OCI-M2 (cell line): ENCODE data around the gene BFSP1.

Experiments used
- DNase-seq: peaks from one replicate; lab custom pipeline; 2025; ENCODE audit not compliant: unreplicated experiment; lab: John Stamatoyannopoulos, UW

BFSP1 gene

DNA sequence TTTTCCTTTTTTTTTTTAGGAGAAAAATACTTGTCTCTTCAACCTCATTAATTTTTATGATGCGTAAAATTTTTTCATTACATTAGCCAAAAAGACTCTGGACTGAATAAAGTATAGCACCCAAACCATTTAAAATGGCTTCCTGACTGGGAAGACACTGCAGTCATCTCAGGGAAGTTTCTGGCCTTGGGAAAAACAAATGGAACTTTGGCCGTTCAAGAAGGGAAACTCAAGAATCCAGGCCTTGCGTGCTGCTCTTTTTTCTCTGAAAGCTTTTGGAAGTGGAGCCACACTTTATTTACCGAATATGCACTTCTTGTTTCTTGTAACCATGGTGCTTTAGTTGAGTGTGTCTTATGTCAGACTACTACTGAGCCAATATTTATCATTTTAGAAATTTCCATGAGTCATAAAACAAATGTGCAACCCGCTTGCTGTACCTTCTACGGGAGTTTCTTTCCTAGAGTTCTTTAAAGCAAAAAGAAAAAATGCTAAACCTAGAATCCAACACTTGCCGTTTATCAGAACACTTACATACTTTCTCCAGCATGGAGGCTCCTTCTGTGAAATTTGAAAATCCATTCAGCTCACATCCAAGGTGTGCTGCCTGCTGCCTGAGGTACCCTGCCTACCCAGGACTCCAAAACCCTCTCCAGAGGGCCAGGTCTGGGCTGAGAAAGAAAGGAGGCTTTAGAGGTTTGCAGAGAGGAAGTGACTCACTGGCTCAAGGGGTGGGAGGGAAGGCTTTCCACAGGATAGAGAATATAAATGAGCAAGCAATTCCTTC is 27.2 kb upstream of the BFSP1 start:
- DNase-seq, result no peak

DNA sequence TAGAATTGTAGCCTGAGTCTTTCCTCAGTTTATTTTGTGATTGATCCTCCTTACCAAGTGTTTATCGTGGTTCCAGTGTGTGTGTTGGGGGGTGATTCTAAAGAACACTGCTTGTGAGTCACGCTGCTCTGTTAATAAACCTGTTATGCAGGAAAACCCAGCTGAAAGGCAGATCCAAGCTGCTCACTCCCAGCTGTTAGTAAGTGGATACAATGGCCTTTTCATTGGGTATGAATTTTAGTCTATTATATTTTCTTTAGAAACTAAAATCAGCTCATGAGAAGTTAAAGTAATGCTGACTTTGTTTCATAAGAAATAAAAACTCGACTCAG is 26.5 kb upstream of the BFSP1 start:
- no peak for DNase-seq

DNA sequence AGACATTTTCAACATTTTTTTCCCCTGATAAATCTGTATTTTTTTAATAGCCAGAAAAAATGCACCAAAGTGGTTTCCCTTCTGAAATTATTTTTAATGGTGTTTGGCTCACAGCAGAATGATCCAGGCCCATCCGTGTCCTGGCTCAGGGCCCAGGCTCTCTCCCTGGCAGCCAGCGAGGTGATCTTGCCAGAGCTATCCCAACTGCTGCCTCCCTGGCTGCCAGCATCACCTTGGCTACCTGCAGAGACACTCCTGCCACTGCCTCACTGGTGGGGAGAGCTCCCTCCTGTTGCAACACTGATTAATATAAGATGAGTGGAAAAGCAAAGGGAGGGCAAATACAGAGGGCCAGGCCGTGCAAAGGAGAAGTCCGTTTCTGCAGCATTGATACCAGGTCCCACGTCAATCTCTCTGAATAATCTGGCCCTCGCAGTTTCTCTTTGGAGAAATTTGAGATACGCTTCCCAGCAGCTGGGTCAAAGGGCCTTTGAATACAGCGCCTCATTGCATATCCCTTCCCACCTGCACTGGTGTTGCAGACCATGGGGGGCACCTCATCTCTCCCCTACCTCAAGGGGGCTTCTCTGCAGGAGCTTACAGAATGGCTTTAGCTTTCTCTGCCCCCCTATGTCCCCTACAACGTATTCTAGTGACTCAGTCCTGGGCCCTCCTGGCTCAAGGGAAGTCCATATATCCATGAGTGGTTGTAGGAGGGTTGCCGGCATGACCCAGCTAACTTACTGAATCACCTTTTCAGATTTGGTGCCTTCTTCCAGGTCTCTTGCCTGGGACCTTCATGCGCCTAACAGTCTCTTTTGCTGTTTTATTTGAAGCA is 25.9 kb upstream of the BFSP1 start:
- DNase-seq, result no peak

DNA sequence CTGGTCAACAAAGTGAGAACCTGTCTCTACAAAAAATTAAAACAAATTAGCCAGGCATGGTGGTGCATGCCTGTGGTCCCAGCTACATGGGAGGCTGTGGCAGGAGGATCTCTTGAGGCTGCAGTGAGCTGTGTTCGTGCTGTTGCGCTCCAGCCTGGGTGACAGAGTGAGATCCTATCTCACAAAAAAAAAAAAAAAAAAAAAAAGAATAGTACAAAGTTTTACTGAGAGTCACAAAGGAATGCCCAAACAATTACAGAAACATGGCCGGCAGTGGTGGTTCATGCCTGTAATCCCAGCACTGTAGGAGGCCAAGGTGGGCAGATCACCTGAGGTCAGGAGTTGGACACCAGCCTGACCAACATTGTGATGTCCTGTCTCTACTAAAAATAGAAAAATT is 23.9 kb upstream of the BFSP1 start:
- DNase-seq, result no peak

- no peak for DNase-seq
Observed at GRCh38 chr20:17549131-17549530, 18.0 kb upstream of the BFSP1 start.

DNA sequence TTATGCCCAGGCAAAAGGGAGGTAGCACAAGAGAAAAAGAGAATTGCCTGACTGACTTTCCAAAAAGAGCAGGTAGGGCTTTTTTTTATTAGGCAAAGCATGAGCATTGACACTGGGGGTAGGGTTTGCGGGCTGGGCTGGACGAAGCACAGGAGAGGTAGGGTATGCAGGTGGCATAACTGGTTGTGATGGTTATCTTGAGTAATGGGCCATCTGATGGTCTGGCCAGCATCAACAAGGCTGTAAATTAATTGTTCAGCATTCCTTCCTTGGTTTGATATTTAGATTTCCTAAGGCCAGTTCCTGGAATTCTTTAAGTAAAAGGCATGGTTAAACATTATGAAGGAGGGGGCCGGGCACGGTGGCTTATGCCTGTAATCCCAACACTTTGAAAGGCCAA is 13.9 kb upstream of the BFSP1 start:
- no peak for DNase-seq

- DNase-seq, result no peak
Observed at GRCh38 chr20:17543531-17544131, 12.5 kb upstream of the BFSP1 start.

DNA sequence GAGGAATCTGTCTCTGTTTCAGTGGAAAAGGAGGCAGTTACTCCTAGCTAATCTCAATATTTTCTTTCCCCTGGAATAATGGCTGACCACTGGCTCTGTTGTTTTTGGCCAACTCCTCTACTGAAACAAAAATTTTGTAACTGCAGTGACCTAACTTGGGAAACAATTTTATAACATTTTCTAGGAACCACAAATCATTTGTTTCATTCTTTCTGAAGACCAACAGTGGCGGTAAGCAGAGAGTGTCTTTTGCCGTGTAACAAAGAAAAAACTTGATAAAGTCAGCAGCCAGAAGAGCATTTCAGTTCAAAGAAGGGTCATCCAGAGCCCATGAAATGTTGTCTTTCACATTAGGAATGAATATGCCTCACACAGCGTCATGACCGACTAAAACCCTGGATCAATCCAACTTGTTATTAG is 11.8 kb upstream of the BFSP1 start:
- DNase-seq, result no peak

DNA sequence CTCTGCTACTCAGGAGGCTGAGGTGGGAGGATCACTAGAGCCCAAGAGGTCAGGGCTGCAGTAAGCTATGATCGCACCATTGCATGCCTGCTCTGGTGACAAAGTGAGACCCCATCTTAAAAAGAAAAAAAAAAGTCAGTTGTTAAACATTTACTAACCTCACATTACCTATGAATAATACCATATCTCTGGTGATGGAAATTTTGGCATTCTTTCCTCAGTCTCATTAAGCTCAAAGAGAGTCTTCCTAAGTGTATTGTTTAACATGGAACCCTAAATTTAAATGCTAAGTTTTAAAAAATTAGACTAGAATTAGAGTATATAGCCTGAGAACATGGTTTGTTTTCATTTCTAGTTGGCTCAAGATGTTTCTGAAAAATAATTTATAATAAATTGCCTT is 11.3 kb upstream of the BFSP1 start:
- no peak for DNase-seq

DNA sequence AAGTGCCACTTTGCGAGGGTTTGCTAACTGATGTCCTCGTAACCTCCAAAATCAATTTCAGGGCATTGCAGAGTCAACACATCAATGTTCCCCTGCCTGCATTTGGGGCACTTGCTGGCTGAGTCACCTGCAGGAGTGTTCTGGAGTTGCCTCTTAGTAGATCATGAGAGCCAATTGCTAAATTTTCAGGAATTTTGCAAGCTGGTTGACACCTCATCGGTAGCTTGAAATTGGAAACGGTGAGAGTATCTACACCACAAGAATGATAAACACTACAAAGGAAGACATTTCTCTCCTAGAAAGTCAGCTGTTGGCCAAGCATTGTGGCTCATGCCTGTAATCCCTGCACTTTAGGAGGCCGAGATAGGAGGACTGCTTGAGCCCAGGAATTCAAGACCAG is 10.8 kb upstream of the BFSP1 start:
- no peak for DNase-seq

GRCh38 chr20:17541596-17541995 is 10.4 kb upstream of the BFSP1 start:
- DNase-seq, result no peak

- no peak for DNase-seq
Observed at GRCh38 chr20:17538517-17539170, 7.5 kb upstream of the BFSP1 start.

DNA sequence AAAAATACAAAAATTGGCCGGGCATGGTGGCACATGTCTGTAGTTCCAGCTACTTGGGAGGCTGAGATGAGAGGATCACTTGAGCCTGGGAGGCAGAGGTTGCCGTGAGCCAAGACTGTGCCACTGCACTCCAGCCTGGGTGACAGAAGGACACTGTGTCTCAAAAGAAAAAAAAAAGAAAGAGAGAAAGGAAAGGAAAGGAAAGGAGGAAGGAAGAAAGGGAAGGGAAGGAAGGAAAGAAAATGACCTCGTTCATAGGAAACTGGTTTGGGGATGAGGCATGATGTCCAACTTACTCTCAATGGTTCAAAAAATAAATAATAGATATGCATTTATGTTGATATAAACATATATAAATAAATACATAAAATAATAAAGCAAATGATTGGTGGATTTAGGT is 6.8 kb upstream of the BFSP1 start:
- no peak for DNase-seq

- peak; percentile 23 for DNase-seq
Observed at GRCh38 chr20:17536944-17537444, 5.8 kb upstream of the BFSP1 start.

- no peak for DNase-seq
Observed at GRCh38 chr20:17534077-17534476, 2.9 kb upstream of the BFSP1 start.

- DNase-seq, result no peak
Observed at GRCh38 chr20:17533396-17533795, 2.2 kb upstream of the BFSP1 start.

DNA sequence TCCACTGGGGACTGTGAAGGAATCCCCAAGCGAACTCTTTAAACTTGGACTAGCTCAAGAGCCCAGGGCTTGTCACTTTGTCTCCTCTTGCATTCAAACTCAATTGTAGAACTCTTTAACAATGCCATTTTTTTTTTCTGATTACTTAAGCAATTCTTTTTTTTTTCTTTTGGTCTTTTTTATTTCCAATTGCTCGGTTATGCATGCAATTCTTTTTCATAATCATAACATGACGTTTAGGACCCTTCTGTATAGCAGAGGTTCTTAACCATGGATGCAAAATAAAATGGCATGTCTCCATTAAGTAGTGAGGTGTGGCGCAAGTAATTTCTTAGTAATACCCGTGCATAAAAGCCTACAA is 466 bp upstream of the BFSP1 start:
- no peak for DNase-seq

DNA sequence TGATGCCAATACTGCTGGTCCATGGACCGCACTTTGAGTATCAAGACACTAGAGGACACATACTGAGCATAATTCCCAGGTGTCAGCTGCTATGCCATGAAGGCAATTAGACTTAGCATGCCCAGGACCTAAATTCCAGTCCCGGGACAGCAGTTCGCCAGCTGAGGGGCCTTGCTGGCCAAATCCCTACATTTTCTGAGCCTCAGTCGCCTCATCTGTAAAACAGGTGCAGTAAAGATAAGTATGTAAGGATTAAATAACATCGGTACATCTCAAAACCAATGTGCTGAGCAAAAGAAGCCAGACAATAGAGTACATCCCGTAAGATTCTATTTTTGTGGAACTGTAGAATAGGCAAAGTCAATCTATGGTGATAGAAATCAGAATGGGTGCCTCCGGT is 1.0 kb downstream of the BFSP1 start:
- DNase-seq, result no peak

- DNase-seq, result no peak
Observed at GRCh38 chr20:17529586-17529985, 1.6 kb downstream of the BFSP1 start.

DNA sequence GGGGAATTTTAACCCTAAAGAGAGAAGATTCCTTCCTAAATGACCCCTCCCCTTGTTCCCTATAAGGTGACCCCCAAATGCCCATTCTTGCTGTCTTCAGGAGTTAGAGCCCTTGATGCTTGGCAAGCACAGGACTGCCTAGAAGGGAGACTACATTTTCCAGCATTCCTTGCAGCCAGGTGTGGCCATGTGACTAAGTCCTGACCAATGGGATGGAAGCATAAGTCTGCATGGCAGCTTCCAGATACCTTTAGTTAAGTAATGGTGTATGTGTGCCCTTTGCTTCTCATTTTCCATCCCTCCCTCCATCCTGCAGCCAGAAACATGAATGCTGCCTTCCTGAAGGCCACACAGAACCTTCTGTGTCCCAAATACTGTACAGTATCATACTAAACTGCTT is 5.5 kb downstream of the BFSP1 start:
- DNase-seq, result no peak

- no peak for DNase-seq
Observed at GRCh38 chr20:17525132-17525531, 6.0 kb downstream of the BFSP1 start.

- no peak for DNase-seq
Observed at GRCh38 chr20:17524560-17524959, 6.6 kb downstream of the BFSP1 start.
